MG63 (cell line): Measurements from ENCODE around the gene SLIT3. TPM values are rescaled to one million over a fixed set of nuclear protein-coding genes. Genes with fewer than 3 reads are reported as not detected.

Experiments
- DNase-seq: peaks from one replicate; pipeline ENCODE4 v3.0.0-alpha.2; 2020
- H3K27me3 ChIP-seq: fragments of 250-450 bp; sonication (Bioruptor Pico); 2 replicates; pipeline ENCODE4 v1.5.1; 2020; ENCODE audit warnings: mild to moderate bottlenecking, moderate library complexity
- H3K36me3 ChIP-seq: fragments of 250-450 bp; sonication (Bioruptor Pico); 2 replicates; pipeline ENCODE4 v1.5.1; 2020; ENCODE audit warnings: mild to moderate bottlenecking, moderate library complexity
- H3K4me3 ChIP-seq: fragments of 250-450 bp; sonication (Bioruptor Pico); 2 replicates; pipeline ENCODE4 v1.5.1; 2020; ENCODE audit warnings: mild to moderate bottlenecking, moderate library complexity
- H3K9me3 ChIP-seq: fragments of 250-450 bp; sonication (Bioruptor Pico); 2 replicates; pipeline ENCODE4 v1.5.1; 2020; ENCODE audit warnings: mild to moderate bottlenecking, moderate library complexity
- total RNA-seq: library from RNA; depleted of rRNA; stranded (reverse); fragments of >200 nt; shearing (Covaris generic); gene quantifications from 2 replicates; pipeline ENCODE4 v1.2.3, GENCODE V29; 2014; ENCODE audit warnings: low replicate concordance

Gene SLIT3
- total RNA-seq, 1 experiment from 2014 or later: 8.0 TPM

- Histone ChIP-seq H3K36me3 (no peaks in the 10 kb centered on the region), H3K9me3 (no peaks in the 10 kb centered on the region), H3K4me3 (no peak overlapping the region), H3K27me3 (no peaks in the 10 kb centered on the region)
- DNase-seq: no peak
Measured at GRCh38 chr5:169013208-169013728, 287.7 kb downstream of the SLIT3 start.

- Histone ChIP-seq H3K27me3 (no peaks in the 10 kb centered on the region), H3K4me3 (no peak overlapping the region), H3K9me3 (no peaks in the 10 kb centered on the region), H3K36me3 (no peaks in the 10 kb centered on the region)
- DNase-seq: no peak
Measured at GRCh38 chr5:169012450-169012849, 288.5 kb downstream of the SLIT3 start.

- no peaks in the 10 kb centered on the region for H3K9me3 ChIP-seq
- no peaks in the 10 kb centered on the region for H3K27me3 ChIP-seq
- H3K4me3 ChIP-seq: no peak overlapping the region
- no peaks in the 10 kb centered on the region for H3K36me3 ChIP-seq
- DNase-seq: no peak
Measured at GRCh38 chr5:169011451-169011850, 289.5 kb downstream of the SLIT3 start.

- Histone ChIP-seq H3K36me3 (no peaks in the 10 kb centered on the region), H3K27me3 (no peaks in the 10 kb centered on the region), H3K4me3 (no peak overlapping the region), H3K9me3 (no peaks in the 10 kb centered on the region)
- DNase-seq: no peak
Measured at GRCh38 chr5:169011009-169011408, 289.9 kb downstream of the SLIT3 start.

GRCh38 chr5:169009123-169009522 lies 291.8 kb downstream of the SLIT3 start:
- no peak overlapping the region for H3K4me3 ChIP-seq
- no peaks in the 10 kb centered on the region for H3K27me3 ChIP-seq
- no peaks in the 10 kb centered on the region for H3K36me3 ChIP-seq
- H3K9me3 ChIP-seq: no peaks in the 10 kb centered on the region
- no peak for DNase-seq

- H3K27me3 ChIP-seq: no peaks in the 10 kb centered on the region
- H3K36me3 ChIP-seq: no peaks in the 10 kb centered on the region
- DNase-seq: peak; percentile 11
- H3K4me3 ChIP-seq: no peak overlapping the region
- H3K9me3 ChIP-seq: no peaks in the 10 kb centered on the region
Measured at GRCh38 chr5:169006842-169007790, 293.8 kb downstream of the SLIT3 start.

GRCh38 chr5:169004551-169004950 lies 296.4 kb downstream of the SLIT3 start:
- no peaks in the 10 kb centered on the region for H3K27me3 ChIP-seq
- DNase-seq: peak; percentile 39
- H3K36me3 ChIP-seq: no peaks in the 10 kb centered on the region
- no peak overlapping the region for H3K4me3 ChIP-seq
- H3K9me3 ChIP-seq: no peaks in the 10 kb centered on the region

- no peaks in the 10 kb centered on the region for H3K36me3 ChIP-seq
- DNase-seq: peak; percentile 73
- no peaks in the 10 kb centered on the region for H3K9me3 ChIP-seq
- H3K4me3 ChIP-seq: no peak overlapping the region
- no peaks in the 10 kb centered on the region for H3K27me3 ChIP-seq
Measured at GRCh38 chr5:169003721-169004541, 297.0 kb downstream of the SLIT3 start.

GRCh38 chr5:169002953-169003555 lies 297.9 kb downstream of the SLIT3 start:
- Histone ChIP-seq H3K36me3 (no peaks in the 10 kb centered on the region), H3K4me3 (no peak overlapping the region), H3K27me3 (no peaks in the 10 kb centered on the region), H3K9me3 (no peaks in the 10 kb centered on the region)
- no peak for DNase-seq

GRCh38 chr5:169001394-169001793 lies 299.5 kb downstream of the SLIT3 start:
- H3K36me3 ChIP-seq: no peaks in the 10 kb centered on the region
- DNase-seq: no peak
- H3K4me3 ChIP-seq: no peak overlapping the region
- H3K9me3 ChIP-seq: no peaks in the 10 kb centered on the region
- no peaks in the 10 kb centered on the region for H3K27me3 ChIP-seq

GRCh38 chr5:168995024-168995423 lies 305.9 kb downstream of the SLIT3 start:
- Histone ChIP-seq H3K27me3 (no peaks in the 10 kb centered on the region), H3K9me3 (no peaks in the 10 kb centered on the region), H3K4me3 (no peak overlapping the region), H3K36me3 (no peaks in the 10 kb centered on the region)
- DNase-seq: no peak

GRCh38 chr5:168992687-168993086 lies 308.3 kb downstream of the SLIT3 start:
- DNase-seq: no peak

GRCh38 chr5:168992016-168992415 lies 308.9 kb downstream of the SLIT3 start:
- H3K36me3 ChIP-seq: no peaks in the 10 kb centered on the region
- 0 out of 2 replicates have a peak, but pooled peaks cover 2% of the 10 kb centered on the region for H3K9me3 ChIP-seq
- no peak for DNase-seq
- H3K4me3 ChIP-seq: no peak overlapping the region
- H3K27me3 ChIP-seq: no peaks in the 10 kb centered on the region; the same call in 1 of the 2 replicates

More at GRCh38 chr5:168992687-168993086, 308.3 kb downstream of the SLIT3 start:
- H3K36me3 ChIP-seq: no peaks in the 10 kb centered on the region
- no peaks in the 10 kb centered on the region; the same call in 1 of the 2 replicates for H3K27me3 ChIP-seq
- 0 out of 2 replicates have a peak, but pooled peaks cover 2% of the 10 kb centered on the region for H3K9me3 ChIP-seq
- no peak overlapping the region for H3K4me3 ChIP-seq

GRCh38 chr5:168991311-168991710 lies 309.6 kb downstream of the SLIT3 start:
- H3K4me3 ChIP-seq: no peak overlapping the region
- H3K27me3 ChIP-seq: no peaks in the 10 kb centered on the region; the same call in 1 of the 2 replicates
- H3K36me3 ChIP-seq: no peaks in the 10 kb centered on the region
- no peak for DNase-seq
- H3K9me3 ChIP-seq: 0 out of 2 replicates have a peak, but pooled peaks cover 2% of the 10 kb centered on the region

- Histone ChIP-seq H3K4me3 (no peak overlapping the region), H3K27me3 (no peaks in the 10 kb centered on the region; the same call in 1 of the 2 replicates), H3K9me3 (0 out of 2 replicates have a peak, but pooled peaks cover 2% of the 10 kb centered on the region), H3K36me3 (no peaks in the 10 kb centered on the region)
- no peak for DNase-seq
Measured at GRCh38 chr5:168990679-168991078, 310.3 kb downstream of the SLIT3 start.

- no peaks in the 10 kb centered on the region for H3K36me3 ChIP-seq
- H3K9me3 ChIP-seq: 0 out of 2 replicates have a peak, but pooled peaks cover 2% of the 10 kb centered on the region
- H3K4me3 ChIP-seq: no peak overlapping the region
- no peaks in the 10 kb centered on the region; the same call in 1 of the 2 replicates for H3K27me3 ChIP-seq
- DNase-seq: no peak
Measured at GRCh38 chr5:168989731-168990505, 311.0 kb downstream of the SLIT3 start.
